ENCODE results near the gene HTR6. TPM values are rescaled to one million over a fixed set of nuclear protein-coding genes. Genes with fewer than 3 reads are reported as not detected.

The HTR6 gene
- total RNA-seq, 1 donor from 2014 or later = not detected

- no peak overlapping the region for H3K27ac ChIP-seq
- H3K27me3 ChIP-seq = peaks cover 22% of the 10 kb centered on the region
- intact Hi-C loops (cut with DNase I) = no loop called here
- no peak for DNase-seq
- no peak for TF ChIP-seq CTCF (IDR thresholded peaks at IDR 0.05)
- H3K4me1 ChIP-seq = no peaks in the 10 kb centered on the region
- H3K4me3 ChIP-seq = no peak overlapping the region
- H3K9me3 ChIP-seq = no peaks in the 10 kb centered on the region
- H3K36me3 ChIP-seq = no peaks in the 10 kb centered on the region
- ATAC-seq = no peak
These were observed 6.1 kb downstream of the HTR6 start for GRCh38 chr1:19670787-19671186.

GRCh38 chr1:19672237-19672636, 7.6 kb downstream of the HTR6 start:
- no peak for TF ChIP-seq CTCF (IDR thresholded peaks at IDR 0.05)
- no peaks in the 10 kb centered on the region for H3K9me3 ChIP-seq
- intact Hi-C loops (cut with DNase I) = no loop called here
- no peaks in the 10 kb centered on the region for H3K4me1 ChIP-seq
- H3K36me3 ChIP-seq = no peaks in the 10 kb centered on the region
- no peak overlapping the region for H3K27ac ChIP-seq
- no peak for DNase-seq
- H3K4me3 ChIP-seq = no peak overlapping the region
- peaks cover 14% of the 10 kb centered on the region for H3K27me3 ChIP-seq
- ATAC-seq = no peak

DNA sequence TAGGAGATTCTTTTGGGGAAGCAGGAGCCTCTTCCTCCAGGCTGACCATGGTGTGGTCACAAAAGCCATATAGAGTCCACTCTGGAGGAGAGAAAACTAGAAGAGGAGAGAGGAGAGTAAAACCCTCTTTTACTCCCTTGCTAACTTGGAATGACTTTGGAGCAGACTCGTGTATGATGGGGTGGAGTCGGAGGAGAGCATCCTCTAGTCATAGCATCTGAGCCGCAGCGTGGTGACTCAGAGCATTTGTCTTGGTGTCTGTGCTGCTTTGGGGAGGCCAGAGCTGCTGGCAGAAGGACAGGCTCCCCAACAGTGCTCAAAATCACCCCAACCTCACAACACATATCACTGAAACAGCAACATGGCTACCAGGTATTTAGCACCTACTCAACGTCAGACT, 11.1 kb downstream of the HTR6 start:
- DNase-seq (no peak), ATAC-seq (no peak)
- Histone ChIP-seq H3K4me1 (no peaks in the 10 kb centered on the region), H3K36me3 (no peaks in the 10 kb centered on the region), H3K4me3 (no peak overlapping the region), H3K27ac (no peak overlapping the region), H3K27me3 (peaks cover 14% of the 10 kb centered on the region), H3K9me3 (no peaks in the 10 kb centered on the region)
- no peak for TF ChIP-seq CTCF (IDR thresholded peaks at IDR 0.05)
- intact Hi-C loops (cut with DNase I) = no loop called here

- DNase-seq (no peak), ATAC-seq (peak; percentile 54)
- Histone ChIP-seq H3K27ac (no peak overlapping the region), H3K27me3 (peaks cover 14% of the 10 kb centered on the region), H3K9me3 (no peaks in the 10 kb centered on the region), H3K4me3 (no peak overlapping the region), H3K36me3 (no peaks in the 10 kb centered on the region), H3K4me1 (no peaks in the 10 kb centered on the region)
- intact Hi-C loops (cut with DNase I) = no loop called here
- TF ChIP-seq CTCF (IDR thresholded peaks at IDR 0.05) = no peak
These were observed 11.8 kb downstream of the HTR6 start for GRCh38 chr1:19676438-19676922.

DNA sequence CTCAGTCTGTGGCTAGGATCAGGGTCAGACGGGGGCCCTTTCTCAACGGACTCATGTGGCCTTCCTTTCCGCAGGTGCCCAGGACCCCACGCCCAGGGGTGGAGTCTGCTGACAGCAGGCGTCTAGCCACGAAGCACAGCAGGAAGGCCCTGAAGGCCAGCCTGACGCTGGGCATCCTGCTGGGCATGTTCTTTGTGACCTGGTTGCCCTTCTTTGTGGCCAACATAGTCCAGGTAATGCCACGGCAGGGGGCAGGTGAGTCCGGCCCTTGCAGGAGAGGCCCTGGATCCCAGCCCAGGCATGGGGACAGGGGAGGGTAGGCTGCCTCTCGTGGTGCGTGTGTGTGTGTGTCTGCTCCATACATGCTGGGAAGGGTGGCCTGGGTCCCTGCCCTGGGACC, 13.8 kb downstream of the HTR6 start:
- Histone ChIP-seq H3K36me3 (peaks cover 13% of the 10 kb centered on the region), H3K27me3 (peaks cover 6% of the 10 kb centered on the region), H3K4me1 (no peaks in the 10 kb centered on the region), H3K27ac (no peak overlapping the region), H3K4me3 (no peak overlapping the region), H3K9me3 (no peaks in the 10 kb centered on the region)
- DNase-seq (no peak), ATAC-seq (no peak)
- intact Hi-C loops (cut with DNase I) = no loop called here
- TF ChIP-seq CTCF (IDR thresholded peaks at IDR 0.05) = no peak

DNA sequence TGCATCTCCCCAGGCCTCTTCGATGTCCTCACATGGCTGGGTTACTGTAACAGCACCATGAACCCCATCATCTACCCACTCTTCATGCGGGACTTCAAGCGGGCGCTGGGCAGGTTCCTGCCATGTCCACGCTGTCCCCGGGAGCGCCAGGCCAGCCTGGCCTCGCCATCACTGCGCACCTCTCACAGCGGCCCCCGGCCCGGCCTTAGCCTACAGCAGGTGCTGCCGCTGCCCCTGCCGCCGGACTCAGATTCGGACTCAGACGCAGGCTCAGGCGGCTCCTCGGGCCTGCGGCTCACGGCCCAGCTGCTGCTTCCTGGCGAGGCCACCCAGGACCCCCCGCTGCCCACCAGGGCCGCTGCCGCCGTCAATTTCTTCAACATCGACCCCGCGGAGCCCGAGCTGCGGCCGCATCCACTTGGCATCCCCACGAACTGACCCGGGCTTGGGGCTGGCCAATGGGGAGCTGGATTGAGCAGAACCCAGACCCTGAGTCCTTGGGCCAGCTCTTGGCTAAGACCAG, 14.3 kb downstream of the HTR6 start:
- intact Hi-C loops (cut with DNase I) = no loop called here
- Histone ChIP-seq H3K27me3 (peaks cover 6% of the 10 kb centered on the region), H3K9me3 (no peaks in the 10 kb centered on the region), H3K4me3 (no peak overlapping the region), H3K27ac (no peak overlapping the region), H3K4me1 (no peaks in the 10 kb centered on the region), H3K36me3 (peaks cover 13% of the 10 kb centered on the region)
- no peak for DNase-seq
- TF ChIP-seq CTCF (IDR thresholded peaks at IDR 0.05) = no peak
- no peak for ATAC-seq
